Thyroid gland (tissue), 4 donors: Measurements from ENCODE around the gene OR4D1. TPM values are rescaled to one million over a fixed set of nuclear protein-coding genes. Genes with fewer than 3 reads are reported as not detected.
"Not testable (repeated sequence)": the region's sequence is repeated elsewhere in the genome, so short reads cannot be mapped to it uniquely, and the experiment has no call there.

Experiments
- DNase-seq, 2 donors: peaks; one replicate each; pipeline ENCODE4 v3.0.0-alpha.2; 2019
- H3K27ac ChIP-seq, 3 donors: fragments of 200-600 bp; sonication (generic); 1 replicate in 2 of 3; 2 replicates in 1 of 3; pipeline ENCODE4 v1.5.1; 2016 to 2019; ENCODE audit warnings: mild to moderate bottlenecking in 1 of 3, moderate library complexity in 1 of 3
- H3K27me3 ChIP-seq: fragments of 200-600 bp; sonication (generic); one replicate; pipeline ENCODE4 v1.5.1; 2019
- H3K36me3 ChIP-seq, 2 donors: fragments of 200-600 bp; sonication (generic); one replicate each; pipeline ENCODE4 v1.5.1; 2016 to 2019
- H3K4me1 ChIP-seq, 2 donors: fragments of 200-600 bp; sonication (generic); one replicate each; pipeline ENCODE4 v1.5.1; 2017 to 2019
- H3K4me3 ChIP-seq, 3 donors: fragments of 200-600 bp; sonication (generic); replicated peaks in 1 of 3; 1 replicate in 2 of 3; 2 replicates in 1 of 3; pipeline ENCODE4 v1.5.1; 2016; ENCODE audit warnings: mild to moderate bottlenecking in 1 of 3
- H3K9me3 ChIP-seq: fragments of 200-600 bp; sonication (generic); one replicate; pipeline ENCODE4 v1.5.1; 2017
- POLR2A ChIP-seq, 2 donors: fragments of 450-650 bp; IDR thresholded peaks; one replicate each; pipeline ENCODE4 v1.6.1; 2017; ENCODE audit warnings: antibody characterized with exemption in 2 of 2, mild to moderate bottlenecking in 2 of 2, moderate library complexity in 1 of 2
- WGBS, 2 donors: methylation state at CpG; one replicate each; pipeline ENCODE4 v1.1.5; 2017; 5-methylcytosine and 5-hydroxymethylcytosine counted together
- intact Hi-C: fragments of 100-400 bp; cut with DNase I; formaldehyde crosslinking; loops from one replicate; pipeline ENCODE4 v1.15.1; 2023
- total RNA-seq, 4 donors: library from RNA; depleted of rRNA; stranded (reverse); fragments of >200 nt; gene quantifications; one replicate each; pipeline ENCODE4 v1.2.3, GENCODE V29; 2016
- TF ChIP-seq, protein P1 (sequence below), 6 experiments: fragments of 200-600 bp in 3 of 6; fragments of 450-650 bp in 3 of 6; sonication (generic) in 3 of 6; IDR thresholded peaks; one replicate each; pipeline ENCODE4 v1.5.1; 2016 to 2019; ENCODE audit warnings: antibody characterized with exemption in 6 of 6, mild to moderate bottlenecking in 2 of 6, inconsistent platforms in 1 of 6, moderate library complexity in 1 of 6

The OR4D1 gene
- total RNA-seq, result not detected

DNA sequence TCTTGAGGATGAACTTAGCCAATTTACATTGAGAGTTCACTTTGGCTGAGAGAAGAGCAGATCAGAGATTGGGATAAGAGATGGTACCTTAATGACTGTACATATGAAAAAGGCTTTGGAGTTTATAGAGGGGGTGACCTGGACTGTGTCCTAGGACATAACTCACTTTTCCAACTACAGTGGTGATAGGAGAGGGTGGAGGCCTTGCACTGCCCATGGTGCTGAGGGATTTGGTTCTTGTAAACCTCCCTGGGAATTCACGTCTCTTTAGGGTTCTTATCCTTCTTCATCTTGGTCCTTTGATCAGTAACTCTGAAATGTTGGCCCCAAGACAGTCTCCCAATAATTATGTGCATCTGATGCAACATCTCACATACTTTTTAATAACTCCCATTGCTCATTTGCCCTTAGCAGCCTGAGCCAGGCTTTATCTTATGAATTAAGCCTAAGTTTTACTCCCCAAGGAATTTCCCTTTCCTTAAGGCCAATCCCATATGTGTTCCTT lies at the start of gene OR4D1:
Gene OR4D1 (plus strand): TSS at position 455 of the 505 bp plus-strand sequence. CDS start 6,770 bp downstream, outside the sequence.
- WGBS, 2 donors, result 52 to 60% methylated on average over 1 of the region's 1 CpG

DNA sequence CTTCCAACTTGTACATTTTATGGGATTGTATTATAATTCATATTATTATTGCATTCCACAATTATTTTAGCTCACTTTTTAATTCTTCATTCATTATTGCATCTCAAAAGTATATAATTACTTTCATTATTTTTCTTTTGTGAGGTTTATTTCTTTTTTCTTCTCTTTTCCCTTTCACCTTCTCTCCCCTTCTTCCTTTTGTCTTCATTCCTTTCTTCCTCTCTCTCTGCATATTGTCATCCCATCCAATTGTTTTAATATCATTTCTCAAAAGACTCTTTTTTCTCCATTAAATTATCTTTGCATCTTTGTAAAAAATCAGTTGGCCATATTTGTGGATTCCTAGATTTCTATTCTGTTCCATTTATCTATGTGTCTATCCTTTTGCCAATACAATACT lies 47.7 kb upstream of the OR4D1 start:
- no peak for DNase-seq
- Histone ChIP-seq H3K4me1 (no peaks in the 10 kb centered on the region), H3K36me3 (no peaks in the 10 kb centered on the region), H3K9me3 (no peaks in the 10 kb centered on the region), H3K27ac (no peak overlapping the region), H3K4me3 (no peak overlapping the region), H3K27me3 (no peaks in the 10 kb centered on the region)
- TF ChIP-seq POLR2A (IDR thresholded peaks at IDR 0.05), result no peak
- TF ChIP-seq, protein P1, sequence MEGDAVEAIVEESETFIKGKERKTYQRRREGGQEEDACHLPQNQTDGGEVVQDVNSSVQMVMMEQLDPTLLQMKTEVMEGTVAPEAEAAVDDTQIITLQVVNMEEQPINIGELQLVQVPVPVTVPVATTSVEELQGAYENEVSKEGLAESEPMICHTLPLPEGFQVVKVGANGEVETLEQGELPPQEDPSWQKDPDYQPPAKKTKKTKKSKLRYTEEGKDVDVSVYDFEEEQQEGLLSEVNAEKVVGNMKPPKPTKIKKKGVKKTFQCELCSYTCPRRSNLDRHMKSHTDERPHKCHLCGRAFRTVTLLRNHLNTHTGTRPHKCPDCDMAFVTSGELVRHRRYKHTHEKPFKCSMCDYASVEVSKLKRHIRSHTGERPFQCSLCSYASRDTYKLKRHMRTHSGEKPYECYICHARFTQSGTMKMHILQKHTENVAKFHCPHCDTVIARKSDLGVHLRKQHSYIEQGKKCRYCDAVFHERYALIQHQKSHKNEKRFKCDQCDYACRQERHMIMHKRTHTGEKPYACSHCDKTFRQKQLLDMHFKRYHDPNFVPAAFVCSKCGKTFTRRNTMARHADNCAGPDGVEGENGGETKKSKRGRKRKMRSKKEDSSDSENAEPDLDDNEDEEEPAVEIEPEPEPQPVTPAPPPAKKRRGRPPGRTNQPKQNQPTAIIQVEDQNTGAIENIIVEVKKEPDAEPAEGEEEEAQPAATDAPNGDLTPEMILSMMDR (IDR thresholded peaks at IDR 0.05), result no peak
- intact Hi-C loops, result no loop called here

More for the DNA sequence above, at the start of gene OR4D1:
- TF ChIP-seq, protein P1 (IDR thresholded peaks at IDR 0.05), result no peak
- no peak for TF ChIP-seq POLR2A (IDR thresholded peaks at IDR 0.05)
- Histone ChIP-seq H3K27ac (no peak within 1 kb of the TSS), H3K4me1 (no peaks in the 10 kb centered on the region), H3K36me3 (no peaks in the 10 kb centered on the region), H3K4me3 (no peak within 1 kb of the TSS), H3K27me3 (no peaks in the 10 kb centered on the region), H3K9me3 (no peaks in the 10 kb centered on the region)
- intact Hi-C loops, result no loop called here
- no peak for DNase-seq

DNA sequence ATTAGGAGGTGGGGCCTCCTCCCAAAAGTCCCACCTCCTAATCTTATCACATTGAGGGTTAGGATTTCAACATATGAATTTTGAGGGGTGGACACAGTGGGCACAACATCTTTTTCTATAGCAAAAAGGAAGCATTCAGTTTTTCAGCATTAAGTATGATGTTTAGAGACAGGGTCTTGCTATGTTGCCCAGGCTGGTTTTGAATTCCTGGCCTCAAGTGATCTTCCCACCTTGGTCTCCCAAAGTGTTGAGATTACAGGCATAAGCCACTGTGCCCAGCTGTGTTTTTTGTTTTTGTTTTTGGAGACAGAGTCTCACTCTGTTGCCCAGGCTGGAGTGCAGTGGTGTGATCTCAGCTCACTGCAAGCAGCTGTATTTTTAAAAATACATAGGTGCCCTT lies 46.3 kb upstream of the OR4D1 start:
- H3K4me1 ChIP-seq, DNase-seq, H3K27me3 ChIP-seq, H3K36me3 ChIP-seq, H3K9me3 ChIP-seq, H3K27ac ChIP-seq, H3K4me3 ChIP-seq, intact Hi-C loops: not testable (repeated sequence)

DNA sequence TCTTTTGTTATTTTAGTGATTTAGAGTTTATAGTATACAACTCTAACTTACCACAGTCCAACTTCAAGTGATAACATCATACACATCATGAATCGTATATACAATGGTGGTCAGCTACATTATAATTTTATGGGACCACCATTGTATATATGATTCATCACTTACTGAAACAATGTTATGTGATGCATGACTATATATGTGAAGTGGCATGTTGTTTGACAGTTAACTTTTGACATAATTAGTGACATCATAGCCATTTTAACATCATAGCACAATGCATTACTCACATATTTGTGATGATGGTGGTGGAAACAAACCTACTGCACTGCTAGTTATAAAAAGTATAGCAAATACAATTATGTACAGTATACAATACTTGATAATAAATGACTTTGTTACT lies 43.1 kb upstream of the OR4D1 start:
- 98% methylated on average over 1 of the region's 1 CpG for WGBS, 2 donors
- H3K9me3 ChIP-seq, result no peaks in the 10 kb centered on the region
- H3K27ac ChIP-seq, result no peak overlapping the region
- H3K27me3 ChIP-seq, result no peaks in the 10 kb centered on the region
- no peak for DNase-seq
- TF ChIP-seq, protein P1 (IDR thresholded peaks at IDR 0.05), result no peak
- no peak for TF ChIP-seq POLR2A (IDR thresholded peaks at IDR 0.05)
- H3K36me3 ChIP-seq, result no peaks in the 10 kb centered on the region
- no peaks in the 10 kb centered on the region for H3K4me1 ChIP-seq
- no peak overlapping the region for H3K4me3 ChIP-seq
- intact Hi-C loops, result no loop called here

DNA sequence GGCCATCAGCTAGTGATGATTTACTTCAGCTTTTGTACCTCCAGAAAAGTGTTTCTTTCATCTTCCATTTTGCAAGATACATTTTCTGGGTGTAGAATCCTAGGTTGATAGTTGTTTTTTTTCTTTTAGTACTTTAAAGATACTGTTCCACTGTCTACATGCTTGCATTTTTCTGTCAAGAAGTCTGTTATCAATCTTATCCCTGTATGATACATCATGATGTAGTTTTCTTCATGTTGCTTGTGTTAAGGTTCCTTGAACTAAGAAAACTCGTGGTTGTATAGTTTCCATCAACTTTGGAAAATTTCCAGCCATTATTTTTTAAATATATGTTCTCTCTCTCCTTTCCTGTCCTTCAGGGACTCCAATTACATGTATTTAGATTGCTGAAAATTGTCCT lies 40.9 kb upstream of the OR4D1 start:
- H3K4me1 ChIP-seq, result no peaks in the 10 kb centered on the region
- TF ChIP-seq POLR2A (IDR thresholded peaks at IDR 0.05), result no peak
- TF ChIP-seq, protein P1 (IDR thresholded peaks at IDR 0.05), result no peak
- H3K9me3 ChIP-seq, result no peaks in the 10 kb centered on the region
- intact Hi-C loops, result no loop called here
- 33 to 56% methylated on average over 1 of the region's 1 CpG for WGBS, 2 donors
- H3K27me3 ChIP-seq, result no peaks in the 10 kb centered on the region
- no peak for DNase-seq
- H3K4me3 ChIP-seq, result no peak overlapping the region
- H3K27ac ChIP-seq, result no peak overlapping the region
- no peaks in the 10 kb centered on the region for H3K36me3 ChIP-seq

DNA sequence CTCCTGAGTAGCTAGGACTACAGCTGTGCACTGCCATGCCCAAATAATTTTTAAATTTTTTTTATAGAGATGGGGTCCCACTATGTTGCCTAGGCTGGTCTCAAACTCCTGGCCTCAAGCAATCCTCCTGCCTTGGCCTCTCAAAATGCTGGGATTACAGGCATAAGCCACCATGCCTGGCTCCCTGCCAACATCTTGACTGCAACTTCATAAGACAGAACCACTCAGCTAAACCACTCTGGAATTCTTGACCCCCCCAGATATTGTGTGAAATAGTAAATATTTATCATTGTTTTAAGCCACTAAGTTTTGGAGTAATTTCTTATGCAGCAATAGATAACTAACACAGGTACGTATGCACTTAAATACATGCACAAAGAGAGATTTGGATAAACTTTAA lies 39.0 kb upstream of the OR4D1 start:
- Histone ChIP-seq H3K9me3 (no peaks in the 10 kb centered on the region), H3K27me3 (no peaks in the 10 kb centered on the region), H3K36me3 (no peaks in the 10 kb centered on the region), H3K4me3 (no peak overlapping the region), H3K27ac (no peak overlapping the region), H3K4me1 (no peaks in the 10 kb centered on the region)
- no peak for TF ChIP-seq POLR2A (IDR thresholded peaks at IDR 0.05)
- TF ChIP-seq, protein P1 (IDR thresholded peaks at IDR 0.05), result no peak
- intact Hi-C loops, result no loop called here
- WGBS, 2 donors, result 83 to 84% methylated on average over 1 of the region's 1 CpG
- DNase-seq, result peak in 1 of 2 donors; percentile 6
